Measurements from ENCODE around the gene DDR2. TPM values are rescaled to one million over a fixed set of nuclear protein-coding genes. Genes with fewer than 3 reads are reported as not detected.
A peak's percentile ranks its signal among the peaks of the same experiment; 100 is the strongest.
"Not testable (repeated sequence)": the region's sequence is repeated elsewhere in the genome, so short reads cannot be mapped to it uniquely, and the experiment has no call there.

DDR2 gene
- total and polyA plus RNA-seq, 4 donors: 2.3 to 55.7 (median 17.6) TPM

- Histone ChIP-seq H3K27me3 (ENCODE audit: control insufficient read depth in 3 of 3, insufficient read depth in 3 of 3, low read length in 2 of 3) (no peaks in the 10 kb centered on the region), H3K4me3 (no peak overlapping the region), H3K27ac (ENCODE audit: low read depth in 1 of 2, low read length in 1 of 2) (no peak overlapping the region), H3K9me3 (ENCODE audit: control insufficient read depth in 4 of 4, insufficient read depth in 3 of 4, low read length in 3 of 4) (no peaks in the 10 kb centered on the region), H3K36me3 (ENCODE audit: control insufficient read depth in 4 of 4, insufficient read depth in 4 of 4, low read length in 4 of 4) (peaks cover 0 to 18% (median 11%) of the 10 kb centered on the region in 4 donors), H3K9ac (ENCODE audit: insufficient read depth in 1 of 2, low read length in 2 of 2) (no peak overlapping the region), H3K4me1 (ENCODE audit: control insufficient read depth in 5 of 5, insufficient read depth in 5 of 5, low read length in 5 of 5) (peaks cover 0 to 3% (median 0%) of the 10 kb centered on the region in 5 donors)
- ATAC-seq (ENCODE audit: insufficient read depth, low FRiP score): no peak
- DNase-seq: no peak
- TF ChIP-seq, protein P1, sequence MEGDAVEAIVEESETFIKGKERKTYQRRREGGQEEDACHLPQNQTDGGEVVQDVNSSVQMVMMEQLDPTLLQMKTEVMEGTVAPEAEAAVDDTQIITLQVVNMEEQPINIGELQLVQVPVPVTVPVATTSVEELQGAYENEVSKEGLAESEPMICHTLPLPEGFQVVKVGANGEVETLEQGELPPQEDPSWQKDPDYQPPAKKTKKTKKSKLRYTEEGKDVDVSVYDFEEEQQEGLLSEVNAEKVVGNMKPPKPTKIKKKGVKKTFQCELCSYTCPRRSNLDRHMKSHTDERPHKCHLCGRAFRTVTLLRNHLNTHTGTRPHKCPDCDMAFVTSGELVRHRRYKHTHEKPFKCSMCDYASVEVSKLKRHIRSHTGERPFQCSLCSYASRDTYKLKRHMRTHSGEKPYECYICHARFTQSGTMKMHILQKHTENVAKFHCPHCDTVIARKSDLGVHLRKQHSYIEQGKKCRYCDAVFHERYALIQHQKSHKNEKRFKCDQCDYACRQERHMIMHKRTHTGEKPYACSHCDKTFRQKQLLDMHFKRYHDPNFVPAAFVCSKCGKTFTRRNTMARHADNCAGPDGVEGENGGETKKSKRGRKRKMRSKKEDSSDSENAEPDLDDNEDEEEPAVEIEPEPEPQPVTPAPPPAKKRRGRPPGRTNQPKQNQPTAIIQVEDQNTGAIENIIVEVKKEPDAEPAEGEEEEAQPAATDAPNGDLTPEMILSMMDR (IDR thresholded peaks at IDR 0.05; ENCODE audit: control extremely low read depth, extremely low read depth): no peak
Observed at GRCh38 chr1:162782671-162783070, 150.4 kb downstream of the DDR2 start.

GRCh38 chr1:162784926-162785325 lies 152.7 kb downstream of the DDR2 start:
- H3K9me3 ChIP-seq (ENCODE audit: control insufficient read depth in 4 of 4, insufficient read depth in 3 of 4, low read length in 3 of 4); H3K27me3 ChIP-seq (ENCODE audit: control insufficient read depth in 3 of 3, insufficient read depth in 3 of 3, low read length in 2 of 3); H3K9ac ChIP-seq (ENCODE audit: insufficient read depth in 1 of 2, low read length in 2 of 2); H3K4me1 ChIP-seq (ENCODE audit: control insufficient read depth in 5 of 5, insufficient read depth in 5 of 5, low read length in 5 of 5); DNase-seq; H3K4me3 ChIP-seq; ATAC-seq (ENCODE audit: insufficient read depth, low FRiP score); H3K27ac ChIP-seq (ENCODE audit: low read depth in 1 of 2, low read length in 1 of 2): not testable (repeated sequence)
- H3K36me3 ChIP-seq (ENCODE audit: control insufficient read depth in 4 of 4, insufficient read depth in 4 of 4, low read length in 4 of 4): peaks cover 0 to 11% (median 5%) of the 10 kb centered on the region in 4 donors
- WGBS, 2 donors: 79 to 100% methylated on average over 1 of the region's 1 CpG

DNA sequence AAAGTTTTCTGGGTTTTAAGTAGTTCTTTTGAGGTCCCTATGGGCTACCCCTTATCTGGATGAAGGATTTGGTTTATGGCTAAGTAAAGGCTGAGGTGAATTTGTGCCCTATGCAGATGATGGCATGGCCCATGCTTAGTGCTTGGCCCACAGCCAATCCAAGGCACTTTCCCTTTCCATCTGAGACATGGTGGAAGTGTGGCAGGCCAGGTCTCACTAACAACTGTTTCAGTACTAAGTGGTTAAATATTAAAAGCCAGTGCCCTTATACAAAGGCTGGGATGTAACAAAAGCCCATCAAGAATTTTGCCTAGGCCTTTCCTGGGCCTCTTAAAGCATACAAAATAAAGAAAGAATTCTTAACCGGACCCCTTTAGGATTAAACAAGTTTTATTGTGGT lies 156.5 kb downstream of the DDR2 start:
- not testable (repeated sequence) for H3K9ac ChIP-seq (ENCODE audit: insufficient read depth in 1 of 2, low read length in 2 of 2); H3K4me3 ChIP-seq; H3K9me3 ChIP-seq (ENCODE audit: control insufficient read depth in 4 of 4, insufficient read depth in 3 of 4, low read length in 3 of 4); H3K4me1 ChIP-seq (ENCODE audit: control insufficient read depth in 5 of 5, insufficient read depth in 5 of 5, low read length in 5 of 5); H3K27me3 ChIP-seq (ENCODE audit: control insufficient read depth in 3 of 3, insufficient read depth in 3 of 3, low read length in 2 of 3); ATAC-seq (ENCODE audit: insufficient read depth, low FRiP score); H3K27ac ChIP-seq (ENCODE audit: low read depth in 1 of 2, low read length in 1 of 2); H3K36me3 ChIP-seq (ENCODE audit: control insufficient read depth in 4 of 4, insufficient read depth in 4 of 4, low read length in 4 of 4)
- peak; percentile 57 to 72 (median 71) for DNase-seq
- WGBS, 2 donors: 88 to 95% methylated on average over 1 of the region's 1 CpG

DNA sequence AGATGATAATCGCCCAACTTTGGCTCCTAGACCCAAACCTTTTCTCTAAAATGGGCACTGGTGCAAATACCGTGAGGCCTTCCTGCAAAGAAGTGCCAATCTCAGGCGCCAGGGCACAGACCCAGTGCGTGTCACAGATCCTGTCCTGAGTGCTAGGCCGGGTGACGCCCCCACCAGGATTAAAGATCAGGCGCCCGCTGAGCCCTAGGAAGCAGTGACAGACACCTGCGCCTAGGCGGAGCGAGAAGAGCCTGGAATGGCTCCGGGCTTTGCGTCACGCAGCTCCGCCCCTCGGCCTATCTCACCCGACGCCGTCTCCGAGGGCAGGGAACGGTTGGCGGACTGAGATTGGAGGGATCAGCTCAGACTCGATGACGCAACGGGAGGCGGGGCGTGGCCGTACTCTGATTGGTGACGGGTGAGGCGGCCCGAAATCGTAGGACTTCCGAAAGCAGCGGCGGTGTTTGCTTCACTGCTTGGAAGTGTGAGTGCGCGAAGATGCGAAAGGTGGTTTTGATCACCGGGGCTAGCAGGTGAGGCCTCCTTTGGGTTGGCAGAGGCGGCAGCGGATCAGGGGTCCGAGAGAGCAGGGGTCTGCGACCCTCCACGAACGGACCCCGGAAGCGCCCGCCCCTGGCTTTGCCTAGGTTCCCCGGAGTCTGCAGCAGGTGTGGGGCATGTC lies 158.2 kb downstream of the DDR2 start, which contains the start of gene HSD17B7:
Gene HSD17B7 (plus strand): TSS at position 400 of the 682 bp plus-strand sequence. CDS start 99 bp downstream, at position 499.
- H3K27ac ChIP-seq (ENCODE audit: low read depth in 1 of 2, low read length in 1 of 2): peak within 1 kb of the TSS; percentile 75 to 81
- DNase-seq (peak; percentile 66 to 75 (median 68)), ATAC-seq (ENCODE audit: insufficient read depth, low FRiP score) (peak; percentile 99)
- peak within 1 kb of the TSS; percentile 40 for H3K4me3 ChIP-seq
- not testable (repeated sequence) for H3K27me3 ChIP-seq (ENCODE audit: control insufficient read depth in 3 of 3, insufficient read depth in 3 of 3, low read length in 2 of 3); H3K4me1 ChIP-seq (ENCODE audit: control insufficient read depth in 5 of 5, insufficient read depth in 5 of 5, low read length in 5 of 5); H3K9me3 ChIP-seq (ENCODE audit: control insufficient read depth in 4 of 4, insufficient read depth in 3 of 4, low read length in 3 of 4); H3K36me3 ChIP-seq (ENCODE audit: control insufficient read depth in 4 of 4, insufficient read depth in 4 of 4, low read length in 4 of 4)
- H3K9ac ChIP-seq (ENCODE audit: insufficient read depth in 1 of 2, low read length in 2 of 2): peak within 1 kb of the TSS in 1 of 2 donors; percentile 68
- 2 to 3% methylated on average over 30 to 34 of the region's 49 CpGs for WGBS, 2 donors

DNA sequence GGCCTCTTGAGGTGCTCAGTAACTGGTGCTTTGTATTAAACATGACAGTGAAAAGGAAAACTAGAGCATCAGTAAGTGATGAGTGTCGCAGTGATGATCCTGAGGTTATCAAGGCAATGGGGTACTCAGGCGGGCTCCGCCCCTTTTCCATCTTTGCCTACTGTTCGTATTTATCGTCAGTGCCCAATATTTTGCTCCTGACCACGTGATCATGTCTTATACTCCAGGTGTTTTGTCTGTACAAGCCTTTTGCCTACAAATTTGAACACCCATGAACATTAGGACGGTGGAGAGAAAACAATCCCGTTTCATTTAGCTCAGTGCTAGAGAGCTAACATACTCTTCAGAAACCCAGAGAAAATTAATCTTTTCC lies 158.7 kb downstream of the DDR2 start:
- WGBS, 2 donors: 0 to 2% methylated on average over 7 of the region's 8 CpGs
- peak in 2 of 3 donors; percentile 18 to 48 for DNase-seq
- H3K9me3 ChIP-seq (ENCODE audit: control insufficient read depth in 4 of 4, insufficient read depth in 3 of 4, low read length in 3 of 4); H3K36me3 ChIP-seq (ENCODE audit: control insufficient read depth in 4 of 4, insufficient read depth in 4 of 4, low read length in 4 of 4); H3K27ac ChIP-seq (ENCODE audit: low read depth in 1 of 2, low read length in 1 of 2); H3K4me3 ChIP-seq; H3K27me3 ChIP-seq (ENCODE audit: control insufficient read depth in 3 of 3, insufficient read depth in 3 of 3, low read length in 2 of 3); ATAC-seq (ENCODE audit: insufficient read depth, low FRiP score); H3K4me1 ChIP-seq (ENCODE audit: control insufficient read depth in 5 of 5, insufficient read depth in 5 of 5, low read length in 5 of 5): not testable (repeated sequence)
- H3K9ac ChIP-seq (ENCODE audit: insufficient read depth in 1 of 2, low read length in 2 of 2): peak overlapping the region in 1 of 2 donors; percentile 55

- not testable (repeated sequence) for H3K9ac ChIP-seq (ENCODE audit: insufficient read depth in 1 of 2, low read length in 2 of 2); H3K27me3 ChIP-seq (ENCODE audit: control insufficient read depth in 3 of 3, insufficient read depth in 3 of 3, low read length in 2 of 3); H3K9me3 ChIP-seq (ENCODE audit: control insufficient read depth in 4 of 4, insufficient read depth in 3 of 4, low read length in 3 of 4); H3K4me1 ChIP-seq (ENCODE audit: control insufficient read depth in 5 of 5, insufficient read depth in 5 of 5, low read length in 5 of 5); ATAC-seq (ENCODE audit: insufficient read depth, low FRiP score); DNase-seq; H3K27ac ChIP-seq (ENCODE audit: low read depth in 1 of 2, low read length in 1 of 2); H3K4me3 ChIP-seq; H3K36me3 ChIP-seq (ENCODE audit: control insufficient read depth in 4 of 4, insufficient read depth in 4 of 4, low read length in 4 of 4)
- WGBS, 2 donors: 93 to 98% methylated on average over 1 of the region's 1 CpG
Observed at GRCh38 chr1:162794284-162794683, 162.0 kb downstream of the DDR2 start.

- H3K36me3 ChIP-seq (ENCODE audit: control insufficient read depth in 4 of 4, insufficient read depth in 4 of 4, low read length in 4 of 4); H3K4me3 ChIP-seq; H3K9ac ChIP-seq (ENCODE audit: insufficient read depth in 1 of 2, low read length in 2 of 2); H3K27ac ChIP-seq (ENCODE audit: low read depth in 1 of 2, low read length in 1 of 2); H3K4me1 ChIP-seq (ENCODE audit: control insufficient read depth in 5 of 5, insufficient read depth in 5 of 5, low read length in 5 of 5); DNase-seq; H3K27me3 ChIP-seq (ENCODE audit: control insufficient read depth in 3 of 3, insufficient read depth in 3 of 3, low read length in 2 of 3); ATAC-seq (ENCODE audit: insufficient read depth, low FRiP score); H3K9me3 ChIP-seq (ENCODE audit: control insufficient read depth in 4 of 4, insufficient read depth in 3 of 4, low read length in 3 of 4): not testable (repeated sequence)
- 57 to 82% methylated on average over 4 of the region's 4 CpGs for WGBS, 2 donors
Observed at GRCh38 chr1:162796617-162797279, 164.5 kb downstream of the DDR2 start.
